GM12892 (cell line): ENCODE results near the gene EGFLAM.

Experiments used
- POLR2A ChIP-seq: IDR thresholded peaks from 2 replicates; pipeline ENCODE4 v1.6.1; 2011; ENCODE audit warnings: low read depth, low read length, control low read depth
- POLR2AphosphoS5 ChIP-seq: IDR thresholded peaks from 2 replicates; pipeline ENCODE4 v1.6.1; 2011; ENCODE audit warnings: low read depth, low read length, control low read depth
- TAF1 ChIP-seq: IDR thresholded peaks from 2 replicates; pipeline ENCODE4 v1.6.1; 2011; ENCODE audit warnings: low read depth, mild to moderate bottlenecking, control low read depth, low read length, borderline replicate concordance

DNA sequence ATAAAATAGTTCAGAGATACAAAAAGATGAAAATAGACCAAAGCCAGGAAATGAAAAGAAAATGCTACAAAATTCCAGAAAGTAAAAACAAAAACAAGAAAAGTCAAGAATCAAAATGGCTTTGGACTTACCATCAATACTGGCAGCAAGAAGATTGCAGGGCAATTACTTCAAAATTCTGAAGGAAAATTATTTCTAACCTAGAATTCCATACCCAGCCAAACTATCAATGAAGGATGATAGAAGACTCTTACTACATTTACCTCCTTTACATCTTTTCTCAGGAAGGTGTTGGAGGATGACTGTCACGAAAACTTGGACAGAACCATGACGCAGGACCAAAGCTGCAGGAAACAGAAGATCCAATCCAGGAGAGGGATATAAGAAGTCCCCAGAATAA is 46.8 kb downstream of the EGFLAM start:
- TF ChIP-seq POLR2AphosphoS5 (no peak), POLR2A (no peak), TAF1 (no peak)
